Choroid plexus epithelial cell (primary cell): Measurements from ENCODE around the gene RGS13.

Experiments used
- DNase-seq: peaks from one replicate; pipeline ENCODE4 v3.0.0-alpha.2; 2010; ENCODE audit warnings: low read depth
- H3K4me3 ChIP-seq: 2 replicates; pipeline ENCODE4 v1.5.1; 2011; ENCODE audit warnings: low read depth, mild to moderate bottlenecking, control low read depth, low read length, moderate library complexity
- TF ChIP-seq, protein P1 (sequence below): conservative IDR thresholded peaks from 2 replicates; pipeline ENCODE4 v1.5.1; 2011; ENCODE audit warnings: low read depth, mild to moderate bottlenecking, control low read depth, inconsistent platforms, low read length, moderate library complexity

RGS13 gene, protein sequence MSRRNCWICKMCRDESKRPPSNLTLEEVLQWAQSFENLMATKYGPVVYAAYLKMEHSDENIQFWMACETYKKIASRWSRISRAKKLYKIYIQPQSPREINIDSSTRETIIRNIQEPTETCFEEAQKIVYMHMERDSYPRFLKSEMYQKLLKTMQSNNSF

DNA sequence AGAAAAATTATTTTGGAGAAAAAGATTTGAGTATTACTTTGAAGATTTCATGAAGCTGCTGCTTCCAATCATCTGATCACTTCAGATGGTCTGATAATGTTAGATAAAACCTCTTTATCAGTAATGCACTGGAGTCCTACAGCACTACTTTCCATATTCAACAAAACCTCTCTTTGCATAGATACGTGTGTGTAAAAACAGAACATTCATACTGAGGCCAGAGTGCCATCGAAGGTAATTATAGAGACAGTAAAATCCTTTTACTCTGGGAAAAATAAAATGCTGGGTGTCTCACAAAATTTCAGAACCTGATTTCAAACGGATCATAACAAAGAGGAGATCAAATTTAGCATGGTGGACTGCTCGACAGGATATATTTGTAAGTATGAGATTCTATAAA is at the start of gene RGS13:
TSS of gene RGS13 (plus strand) at position 209 of the 400 bp plus-strand sequence. CDS start 8,188 bp downstream, outside the sequence.
- DNase-seq, result no peak
- no peak within 1 kb of the TSS for H3K4me3 ChIP-seq
- TF ChIP-seq, protein P1, sequence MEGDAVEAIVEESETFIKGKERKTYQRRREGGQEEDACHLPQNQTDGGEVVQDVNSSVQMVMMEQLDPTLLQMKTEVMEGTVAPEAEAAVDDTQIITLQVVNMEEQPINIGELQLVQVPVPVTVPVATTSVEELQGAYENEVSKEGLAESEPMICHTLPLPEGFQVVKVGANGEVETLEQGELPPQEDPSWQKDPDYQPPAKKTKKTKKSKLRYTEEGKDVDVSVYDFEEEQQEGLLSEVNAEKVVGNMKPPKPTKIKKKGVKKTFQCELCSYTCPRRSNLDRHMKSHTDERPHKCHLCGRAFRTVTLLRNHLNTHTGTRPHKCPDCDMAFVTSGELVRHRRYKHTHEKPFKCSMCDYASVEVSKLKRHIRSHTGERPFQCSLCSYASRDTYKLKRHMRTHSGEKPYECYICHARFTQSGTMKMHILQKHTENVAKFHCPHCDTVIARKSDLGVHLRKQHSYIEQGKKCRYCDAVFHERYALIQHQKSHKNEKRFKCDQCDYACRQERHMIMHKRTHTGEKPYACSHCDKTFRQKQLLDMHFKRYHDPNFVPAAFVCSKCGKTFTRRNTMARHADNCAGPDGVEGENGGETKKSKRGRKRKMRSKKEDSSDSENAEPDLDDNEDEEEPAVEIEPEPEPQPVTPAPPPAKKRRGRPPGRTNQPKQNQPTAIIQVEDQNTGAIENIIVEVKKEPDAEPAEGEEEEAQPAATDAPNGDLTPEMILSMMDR, result no peak

DNA sequence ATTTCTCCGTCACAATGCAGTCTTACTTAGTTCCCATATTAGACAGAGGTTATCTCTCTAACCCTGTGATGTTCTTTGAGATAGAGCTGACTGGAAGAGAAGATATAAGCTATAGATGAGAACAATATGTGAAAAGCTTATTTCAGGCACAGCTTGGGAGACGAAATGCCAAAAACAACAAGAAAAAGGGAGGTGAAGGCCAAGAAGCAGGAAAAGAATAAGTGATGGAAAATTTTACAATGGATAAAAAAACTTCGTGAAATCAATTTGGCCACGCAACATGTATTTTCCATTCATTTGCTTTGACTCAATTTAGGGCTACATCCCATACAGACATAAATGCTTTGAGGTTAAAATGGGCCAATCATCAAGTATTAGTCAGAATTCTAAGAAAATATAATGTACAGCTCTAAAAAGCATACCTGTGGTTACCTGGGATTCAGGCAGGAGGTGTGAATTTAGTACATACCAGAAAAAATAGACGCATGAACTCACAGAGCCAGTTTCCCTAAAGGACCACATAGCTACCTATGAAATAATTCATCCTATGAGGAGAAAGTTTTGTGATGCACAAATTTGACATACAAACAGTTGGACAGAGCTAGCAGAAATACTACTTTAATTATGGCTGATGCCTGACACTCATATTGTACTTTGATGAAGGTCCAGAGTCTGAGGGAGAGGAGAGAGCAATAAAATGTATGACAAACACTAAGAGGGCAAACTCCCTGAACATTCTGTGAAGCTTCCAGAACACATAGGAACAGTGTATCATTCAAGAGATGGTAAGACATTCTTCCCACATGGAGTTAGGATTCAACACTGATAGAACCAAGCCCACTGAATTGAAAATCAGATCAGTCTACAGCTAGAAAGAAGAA is 48.3 kb upstream of the RGS13 start:
- DNase-seq, result no peak
- TF ChIP-seq, protein P1, result no peak
- no peak overlapping the region for H3K4me3 ChIP-seq

DNA sequence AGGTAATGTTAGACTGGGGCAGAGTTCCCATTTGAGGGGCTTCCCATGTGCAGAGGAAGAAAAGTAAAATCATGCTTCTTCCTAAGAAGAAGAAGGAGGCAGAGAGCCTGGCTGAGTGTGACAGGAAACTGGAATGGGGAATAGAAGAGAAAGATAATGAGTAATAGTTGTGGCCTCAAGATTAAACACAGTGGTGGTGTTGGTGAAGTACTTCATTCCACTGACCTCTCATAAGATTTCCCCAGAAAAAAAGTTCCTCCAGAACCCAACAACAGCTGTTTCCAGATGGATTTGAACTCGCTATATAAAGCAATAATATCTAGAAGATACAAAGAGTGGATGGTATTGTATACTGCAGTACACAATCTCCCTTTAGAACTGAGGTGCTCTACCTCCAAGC is 47.4 kb upstream of the RGS13 start:
- DNase-seq, result peak; percentile 23
- H3K4me3 ChIP-seq, result no peak overlapping the region
- TF ChIP-seq, protein P1, result no peak

DNA sequence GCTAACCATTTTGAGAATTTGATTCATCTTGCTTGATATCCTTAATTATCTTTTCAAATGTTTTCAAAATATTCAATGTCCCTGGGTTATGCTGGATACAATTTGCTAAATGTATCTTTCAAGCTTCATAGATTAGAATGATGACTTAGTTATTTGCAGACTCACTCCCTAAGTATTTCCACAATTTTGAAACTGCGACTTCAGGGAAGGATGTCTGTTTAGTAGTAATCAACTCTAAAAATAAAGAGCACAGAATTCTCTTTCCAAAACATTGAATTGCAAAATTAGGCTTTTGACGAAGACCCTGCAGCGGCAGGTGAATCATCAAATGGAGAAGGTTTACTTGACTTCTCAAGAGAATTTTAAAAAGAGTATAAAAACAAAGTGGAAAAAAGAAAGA is 46.1 kb upstream of the RGS13 start:
- no peak overlapping the region for H3K4me3 ChIP-seq
- peak; percentile 40 for DNase-seq
- TF ChIP-seq, protein P1, result no peak

DNA sequence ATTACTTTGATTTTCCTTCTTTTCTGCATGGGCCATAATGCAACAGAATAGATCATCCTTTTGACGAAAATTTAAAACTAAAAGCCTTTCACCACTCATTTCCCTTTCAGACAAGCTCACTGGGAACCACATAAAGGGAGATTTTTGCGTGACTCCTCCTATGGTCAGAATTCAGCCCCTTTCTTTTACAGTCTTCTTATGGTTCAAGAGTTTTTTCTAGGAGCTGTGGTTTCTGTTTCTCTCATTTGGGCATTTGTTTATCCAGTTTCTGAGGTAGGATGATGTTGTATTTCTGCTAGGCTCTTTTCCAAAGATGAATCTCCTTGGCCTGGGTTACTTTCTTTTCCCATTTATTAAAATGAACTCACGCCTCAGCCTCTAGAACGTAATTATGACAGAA is 43.4 kb upstream of the RGS13 start:
- DNase-seq, result no peak
- no peak overlapping the region for H3K4me3 ChIP-seq
- TF ChIP-seq, protein P1, result no peak

DNA sequence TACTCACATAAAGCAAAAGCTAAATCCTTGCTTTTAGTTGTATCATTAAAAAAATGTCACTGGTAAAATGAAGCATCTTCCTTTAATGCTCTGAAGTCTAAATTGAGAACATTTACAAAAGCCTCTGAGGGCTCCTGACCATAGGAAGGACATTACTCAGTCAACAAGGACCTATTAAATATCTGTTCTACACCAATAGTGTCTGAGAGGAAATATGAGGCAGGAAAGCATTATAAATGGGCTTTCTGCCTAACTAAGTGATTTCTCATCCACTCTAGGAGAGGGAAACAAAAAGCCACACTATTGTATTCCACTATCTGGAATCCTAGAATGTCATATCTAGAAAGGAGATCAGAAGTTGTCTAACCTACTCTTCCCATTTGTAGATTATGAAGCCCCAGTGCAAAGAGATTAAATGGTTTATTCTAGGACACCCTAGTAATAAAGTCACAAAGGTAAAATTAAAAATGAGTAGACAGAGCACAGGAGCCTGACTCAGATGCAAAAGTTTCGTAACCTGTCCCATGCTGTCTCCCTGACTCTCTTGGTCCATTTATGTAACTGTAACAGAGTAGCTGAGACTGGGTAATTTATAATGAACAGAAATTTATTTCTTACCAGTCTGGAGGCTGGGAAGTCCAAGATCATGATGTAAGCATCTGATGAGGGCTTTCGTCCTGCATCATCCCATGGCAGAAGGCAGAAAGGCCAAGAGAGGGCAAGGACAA is 42.8 kb upstream of the RGS13 start:
- peak; percentile 14 for DNase-seq
- H3K4me3 ChIP-seq, result no peak overlapping the region
- TF ChIP-seq, protein P1, result no peak
